Peyer's patch (tissue), 4 donors: Measurements from ENCODE around the gene PLPP7.

Source experiments
- POLR2A ChIP-seq, 2 donors: fragments of 450-650 bp; IDR thresholded peaks; one replicate each; pipeline ENCODE4 v1.5.1; 2017; ENCODE audit warnings: antibody characterized with exemption in 2 of 2, mild to moderate bottlenecking in 2 of 2, moderate library complexity in 2 of 2
- TF ChIP-seq, protein P1 (sequence below), 6 experiments: fragments of 450-650 bp in 4 of 6; fragments of 200-600 bp in 2 of 6; sonication (generic) in 1 of 6; IDR thresholded peaks; one replicate each; pipeline ENCODE4 v1.5.1; 2017 to 2019; ENCODE audit warnings: antibody characterized with exemption in 6 of 6, mild to moderate bottlenecking in 3 of 6, moderate library complexity in 1 of 6

DNA sequence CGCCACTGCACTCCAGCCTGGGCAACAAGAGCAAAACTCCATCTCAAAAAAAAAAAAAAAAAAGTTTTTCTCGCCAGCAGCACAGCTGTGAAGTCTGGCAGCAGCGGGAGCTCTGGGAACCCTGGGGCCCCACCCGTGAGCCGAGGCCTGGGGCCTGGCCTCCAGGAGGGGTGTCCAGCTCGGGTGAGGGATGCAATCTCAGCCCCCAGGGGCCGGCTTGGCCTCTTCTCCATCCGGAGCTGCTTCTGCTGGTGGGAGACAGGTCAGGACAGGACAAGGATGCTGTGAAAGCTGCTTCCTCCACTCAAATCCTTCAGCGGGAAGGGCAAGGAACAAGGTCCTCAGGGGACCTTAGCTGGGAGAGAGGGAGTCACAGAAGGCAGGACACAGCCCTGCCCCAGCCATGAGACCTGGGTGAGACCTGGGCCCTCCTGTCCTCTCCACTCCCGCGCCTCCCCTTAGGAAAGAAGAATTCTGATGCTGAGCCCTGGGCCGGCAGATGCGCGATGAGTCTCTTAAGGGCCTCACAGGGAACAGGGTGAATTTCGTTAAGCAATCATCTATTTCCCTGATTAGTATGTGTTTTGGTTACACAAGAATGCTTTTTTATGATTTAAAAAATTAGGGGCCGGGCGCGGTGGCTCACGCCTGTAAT is 30.6 kb downstream of the PLPP7 start:
- TF ChIP-seq, protein P1, sequence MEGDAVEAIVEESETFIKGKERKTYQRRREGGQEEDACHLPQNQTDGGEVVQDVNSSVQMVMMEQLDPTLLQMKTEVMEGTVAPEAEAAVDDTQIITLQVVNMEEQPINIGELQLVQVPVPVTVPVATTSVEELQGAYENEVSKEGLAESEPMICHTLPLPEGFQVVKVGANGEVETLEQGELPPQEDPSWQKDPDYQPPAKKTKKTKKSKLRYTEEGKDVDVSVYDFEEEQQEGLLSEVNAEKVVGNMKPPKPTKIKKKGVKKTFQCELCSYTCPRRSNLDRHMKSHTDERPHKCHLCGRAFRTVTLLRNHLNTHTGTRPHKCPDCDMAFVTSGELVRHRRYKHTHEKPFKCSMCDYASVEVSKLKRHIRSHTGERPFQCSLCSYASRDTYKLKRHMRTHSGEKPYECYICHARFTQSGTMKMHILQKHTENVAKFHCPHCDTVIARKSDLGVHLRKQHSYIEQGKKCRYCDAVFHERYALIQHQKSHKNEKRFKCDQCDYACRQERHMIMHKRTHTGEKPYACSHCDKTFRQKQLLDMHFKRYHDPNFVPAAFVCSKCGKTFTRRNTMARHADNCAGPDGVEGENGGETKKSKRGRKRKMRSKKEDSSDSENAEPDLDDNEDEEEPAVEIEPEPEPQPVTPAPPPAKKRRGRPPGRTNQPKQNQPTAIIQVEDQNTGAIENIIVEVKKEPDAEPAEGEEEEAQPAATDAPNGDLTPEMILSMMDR (IDR thresholded peaks at IDR 0.05): no peak
- no peak for TF ChIP-seq POLR2A (IDR thresholded peaks at IDR 0.05)
